NB4 (cell line): Measurements from ENCODE around the gene EXOSC3.

ENCODE experiments used
- DNase-seq: peaks from one replicate; pipeline ENCODE4 v3.0.0; 2010; ENCODE audit warnings: low read depth
- H3K4me3 ChIP-seq: one replicate; pipeline ENCODE4 v1.5.1; 2011; ENCODE audit warnings: mild to moderate bottlenecking, low read depth, low read length, moderate library complexity
- CTCF ChIP-seq: IDR thresholded peaks from one replicate; pipeline ENCODE4 v1.5.1; 2012; ENCODE audit warnings: low read depth, low read length
- MAX ChIP-seq: IDR thresholded peaks from 2 replicates; pipeline ENCODE4 v1.6.1; 2011; ENCODE audit warnings: low read depth, low read length
- MYC ChIP-seq: IDR thresholded peaks from 2 replicates; pipeline ENCODE4 v1.6.1; 2011; ENCODE audit warnings: low read depth, low read length
- POLR2A ChIP-seq: IDR thresholded peaks from 2 replicates; pipeline ENCODE4 v1.6.1; 2011; ENCODE audit warnings: mild to moderate bottlenecking; ENCODE audit not compliant: insufficient read length; ENCODE audit errors: extremely low read depth

EXOSC3 gene

GRCh38 chr9:37749129-37749528 lies 35.7 kb downstream of the EXOSC3 start:
- TF ChIP-seq MAX (no peak), MYC (no peak), POLR2A (no peak), CTCF (no peak)
- no peak for DNase-seq
- H3K4me3 ChIP-seq, result no peak overlapping the region

- TF ChIP-seq POLR2A, result no peak
- peak; percentile 75 for TF ChIP-seq CTCF
- peak; percentile 91 for TF ChIP-seq MAX
- peak; percentile 92 for TF ChIP-seq MYC
- peak; percentile 61 for DNase-seq
- H3K4me3 ChIP-seq, result no peak overlapping the region
These were observed 37.6 kb downstream of the EXOSC3 start for GRCh38 chr9:37747271-37747753.

- no peak for DNase-seq
- H3K4me3 ChIP-seq, result no peak overlapping the region
- TF ChIP-seq POLR2A (no peak), MYC (no peak), CTCF (no peak), MAX (no peak)
These were observed 38.2 kb downstream of the EXOSC3 start for GRCh38 chr9:37746448-37747270.

- no peak for DNase-seq
- TF ChIP-seq MYC (no peak), CTCF (no peak), POLR2A (no peak), MAX (no peak)
- H3K4me3 ChIP-seq, result no peak overlapping the region
These were observed 38.9 kb downstream of the EXOSC3 start for GRCh38 chr9:37745970-37746369.

- H3K4me3 ChIP-seq, result no peak overlapping the region
- no peak for DNase-seq
- no peak for TF ChIP-seq POLR2A
- no peak for TF ChIP-seq MYC
- no peak for TF ChIP-seq CTCF
- no peak for TF ChIP-seq MAX
These were observed 44.1 kb downstream of the EXOSC3 start for GRCh38 chr9:37740631-37741328.
